ENCODE data around the gene AOPEP.

GRCh38 chr9:95078511-95078910 lies 352.0 kb downstream of the AOPEP start:
- TF ChIP-seq CTCF (IDR thresholded peaks at IDR 0.05) = no peak
- TF ChIP-seq POLR2AphosphoS5 (IDR thresholded peaks at IDR 0.05) = no peak
- TF ChIP-seq EP300 (IDR thresholded peaks at IDR 0.05) = no peak
